BJ (cell line): ENCODE data around the gene PRKAR1A. TPM values are rescaled to one million over a fixed set of nuclear protein-coding genes. Genes with fewer than 3 reads are reported as not detected.

Experiments used
- CTCF ChIA-PET: fragments of 350-600 bp; formaldehyde crosslinking; extraction: SDS; loops from one replicate; lab custom pipeline; 2021; ENCODE audit warnings: antibody characterized with exemption, inconsistent platforms; lab: Yijun Ruan, JAX
- POLR2A ChIA-PET: fragments of 300-600 bp; sonication (Branson Sonifier 250); formaldehyde crosslinking; extraction: SDS; loops from one replicate; lab custom pipeline; 2021; ENCODE audit warnings: antibody characterized with exemption; lab: Charles Lee
- DNase-seq: peaks from one replicate; pipeline ENCODE4 v3.0.0-alpha.2; 2011; ENCODE audit warnings: low read depth
- H3K27me3 ChIP-seq: 2 replicates; pipeline ENCODE4 v1.6.0; 2011; ENCODE audit warnings: low read length; ENCODE audit not compliant: control insufficient read depth, insufficient read depth
- H3K36me3 ChIP-seq: 2 replicates; pipeline ENCODE4 v1.5.1; 2011; ENCODE audit warnings: low read length; ENCODE audit not compliant: control insufficient read depth, insufficient read depth
- H3K4me3 ChIP-seq: 2 replicates; pipeline ENCODE4 v1.5.1; 2011; ENCODE audit warnings: low read depth, mild to moderate bottlenecking, control low read depth, low read length
- CTCF ChIP-seq: IDR thresholded peaks from 2 replicates; pipeline ENCODE4 v1.5.1; 2011; ENCODE audit warnings: low read depth, mild to moderate bottlenecking, control low read depth, inconsistent platforms, low read length, moderate library complexity; ENCODE audit not compliant: insufficient read depth
- polyA plus RNA-seq: library from polyadenylated mRNA; depleted of rRNA; stranded (reverse); fragments of >200 nt; gene quantifications from 2 replicates; pipeline ENCODE4 v1.2.3, GENCODE V29; 2011

The PRKAR1A gene
- polyA plus RNA-seq, 1 experiment = 228 TPM

- Histone ChIP-seq H3K4me3 (no peak overlapping the region), H3K27me3 (no peaks in the 10 kb centered on the region), H3K36me3 (peaks cover 17% of the 10 kb centered on the region)
- TF ChIP-seq CTCF = no peak
- ChIA-PET CTCF (interaction anchor here (0.6 to 0.7 kb wide), 2 partner anchors 71 to 206 kb away, joined by 3 to 4 read pairs; no protein-coding TSS in a partner anchor), POLR2A (no interaction called here)
- DNase-seq = no peak
Observed at GRCh38 chr17:68542698-68543463, 30.7 kb downstream of the PRKAR1A start.

DNA sequence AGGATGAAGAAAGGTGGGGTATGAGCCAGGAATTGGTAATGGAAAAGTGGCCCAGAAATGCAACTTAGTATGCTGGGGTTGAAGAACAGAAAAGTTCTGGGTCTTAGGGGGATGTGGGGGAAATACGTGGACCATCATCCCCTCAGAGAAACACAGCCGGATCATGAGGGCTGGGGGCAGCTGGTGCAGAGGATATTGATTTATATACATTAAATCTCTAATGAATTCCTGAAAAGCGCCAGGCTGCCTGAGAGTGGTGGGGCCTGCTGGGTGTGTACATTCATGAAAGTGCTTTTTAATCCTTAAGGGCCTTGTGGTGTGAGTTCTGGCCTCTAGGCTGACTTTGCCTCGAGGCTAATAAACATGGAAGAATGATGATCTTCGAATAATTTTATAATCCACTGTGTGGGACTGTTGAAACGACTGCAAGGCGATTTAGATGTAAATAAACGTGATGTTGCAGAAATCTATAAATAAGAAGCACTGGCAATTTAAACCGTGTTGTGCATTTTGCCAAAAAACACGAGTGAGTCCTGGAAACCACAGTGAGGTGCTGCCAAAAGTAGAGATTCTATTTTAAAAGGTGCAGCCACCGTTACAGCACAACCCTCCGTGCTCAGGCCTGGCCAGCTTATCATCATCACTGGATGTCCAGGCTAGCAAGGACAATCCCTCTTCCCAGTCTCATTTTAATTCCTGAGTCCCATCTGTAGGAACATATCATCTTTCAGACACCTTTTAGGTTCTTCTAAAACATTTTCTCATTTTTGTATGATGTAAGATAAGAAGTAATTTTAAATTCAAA is 32.1 kb downstream of the PRKAR1A start:
- Histone ChIP-seq H3K4me3 (no peak overlapping the region), H3K27me3 (no peaks in the 10 kb centered on the region), H3K36me3 (peaks cover 11% of the 10 kb centered on the region)
- POLR2A ChIA-PET = no interaction called here
- DNase-seq = no peak
- TF ChIP-seq CTCF = no peak
- CTCF ChIA-PET = no interaction called here

- CTCF ChIA-PET = interaction anchor here (0.6 to 1.2 kb wide), 3 partner anchors 10 to 637 kb away, joined by 3 to 4 read pairs (median 3); no protein-coding TSS in a partner anchor
- DNase-seq = no peak
- Histone ChIP-seq H3K36me3 (peaks cover 3% of the 10 kb centered on the region; the same call in 1 of the 2 replicates), H3K27me3 (no peaks in the 10 kb centered on the region), H3K4me3 (no peak overlapping the region)
- POLR2A ChIA-PET = no interaction called here
- no peak for TF ChIP-seq CTCF
Observed at GRCh38 chr17:68556551-68556950, 44.3 kb downstream of the PRKAR1A start.

DNA sequence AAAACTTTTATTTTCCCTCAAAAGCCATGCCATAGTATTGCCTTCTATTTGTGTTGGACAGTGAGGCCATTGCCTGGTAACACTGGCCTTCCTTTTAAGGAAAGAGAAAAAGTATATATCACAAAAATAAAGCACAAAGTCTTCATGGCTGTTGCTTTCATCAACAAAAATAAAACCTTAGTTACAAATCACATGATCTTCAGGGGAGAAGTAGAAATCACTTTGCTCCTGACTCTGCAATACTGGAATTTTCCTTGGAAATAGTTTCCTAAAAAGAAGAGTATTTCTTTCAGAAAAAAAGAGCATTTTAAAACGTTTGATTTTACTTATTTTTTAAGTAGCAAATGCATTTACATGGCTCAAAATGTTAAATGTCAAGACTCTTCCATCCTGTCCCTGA is 47.1 kb downstream of the PRKAR1A start:
- ChIA-PET CTCF (no interaction called here), POLR2A (no interaction called here)

More for the DNA sequence above, 47.1 kb downstream of the PRKAR1A start:
- no peak for TF ChIP-seq CTCF
- H3K4me3 ChIP-seq = no peak overlapping the region
- no peak for DNase-seq
- no peaks in the 10 kb centered on the region; the same call in 1 of the 2 replicates for H3K27me3 ChIP-seq
- peaks cover 3% of the 10 kb centered on the region; the same call in 1 of the 2 replicates for H3K36me3 ChIP-seq
